Glutamatergic neuron (in vitro differentiated cells): ENCODE measurements around the gene MOB3B. TPM values are rescaled to one million over a fixed set of nuclear protein-coding genes. Genes with fewer than 3 reads are reported as not detected.

ENCODE experiments used
- DNase-seq: peaks from one replicate; pipeline ENCODE4 v3.0.0; 2022
- H3K27ac Mint-ChIP-seq: one replicate; pipeline ENCODE4 v1.8.0; 2020; ENCODE audit warnings: mild to moderate bottlenecking, mixed read lengths, inconsistent platforms; ENCODE audit not compliant: unreplicated experiment
- H3K27me3 Mint-ChIP-seq: one replicate; pipeline ENCODE4 v1.8.0; 2020; ENCODE audit warnings: mild to moderate bottlenecking, moderate library complexity, mixed read lengths, inconsistent platforms; ENCODE audit not compliant: unreplicated experiment
- H3K36me3 Mint-ChIP-seq: one replicate; pipeline ENCODE4 v1.8.0; 2020; ENCODE audit warnings: mild to moderate bottlenecking, mixed read lengths, inconsistent platforms; ENCODE audit not compliant: unreplicated experiment
- H3K4me1 Mint-ChIP-seq: one replicate; pipeline ENCODE4 v1.8.0; 2020; ENCODE audit warnings: mild to moderate bottlenecking, low read depth, mixed read lengths, inconsistent platforms; ENCODE audit not compliant: unreplicated experiment
- H3K4me3 Mint-ChIP-seq: one replicate; pipeline ENCODE4 v1.8.0; 2020; ENCODE audit warnings: mild to moderate bottlenecking, mixed read lengths, inconsistent platforms; ENCODE audit not compliant: unreplicated experiment
- H3K9me3 Mint-ChIP-seq: one replicate; pipeline ENCODE4 v1.8.0; 2020; ENCODE audit warnings: mild to moderate bottlenecking, moderate library complexity, mixed read lengths, inconsistent platforms; ENCODE audit not compliant: unreplicated experiment
- CTCF ChIP-seq: fragments of 200-600 bp; sonication (generic); IDR thresholded peaks from one replicate; pipeline ENCODE4 v1.5.0; 2021; ENCODE audit not compliant: partially characterized antibody, unreplicated experiment
- total RNA-seq: library from RNA; stranded (reverse); fragmentation: NEBNext Ultra II Directional; extraction: Animal tissue kit (Norgen Biotek cat#: 25700); gene quantifications from one replicate; pipeline ENCODE4 v1.2.1, GENCODE V29; 2021; ENCODE audit not compliant: unreplicated experiment

Gene MOB3B
- total RNA-seq, 1 donor from 2014 or later = 1.8 TPM

GRCh38 chr9:27337236-27337635, 192.4 kb downstream of the MOB3B start:
- no peak for DNase-seq
- H3K36me3 Mint-ChIP-seq = no peaks in the 10 kb centered on the region
- H3K27me3 Mint-ChIP-seq = no peaks in the 10 kb centered on the region
- H3K27ac Mint-ChIP-seq = no peak overlapping the region
- H3K4me1 Mint-ChIP-seq = no peaks in the 10 kb centered on the region
- no peaks in the 10 kb centered on the region for H3K9me3 Mint-ChIP-seq
- no peak for TF ChIP-seq CTCF
- no peak overlapping the region for H3K4me3 Mint-ChIP-seq

GRCh38 chr9:27336829-27337228, 192.8 kb downstream of the MOB3B start:
- Mint-ChIP-seq H3K4me1 (no peaks in the 10 kb centered on the region), H3K27me3 (no peaks in the 10 kb centered on the region), H3K36me3 (no peaks in the 10 kb centered on the region), H3K4me3 (no peak overlapping the region), H3K9me3 (no peaks in the 10 kb centered on the region), H3K27ac (no peak overlapping the region)
- no peak for TF ChIP-seq CTCF
- no peak for DNase-seq

GRCh38 chr9:27336126-27336525, 193.5 kb downstream of the MOB3B start:
- no peaks in the 10 kb centered on the region for H3K9me3 Mint-ChIP-seq
- H3K4me3 Mint-ChIP-seq = no peak overlapping the region
- H3K4me1 Mint-ChIP-seq = no peaks in the 10 kb centered on the region
- no peaks in the 10 kb centered on the region for H3K36me3 Mint-ChIP-seq
- no peak for TF ChIP-seq CTCF
- no peak for DNase-seq
- no peak overlapping the region for H3K27ac Mint-ChIP-seq
- no peaks in the 10 kb centered on the region for H3K27me3 Mint-ChIP-seq

GRCh38 chr9:27335075-27335474, 194.5 kb downstream of the MOB3B start:
- DNase-seq = no peak
- H3K36me3 Mint-ChIP-seq = no peaks in the 10 kb centered on the region
- H3K9me3 Mint-ChIP-seq = no peaks in the 10 kb centered on the region
- H3K27me3 Mint-ChIP-seq = no peaks in the 10 kb centered on the region
- no peak overlapping the region for H3K4me3 Mint-ChIP-seq
- no peak overlapping the region for H3K27ac Mint-ChIP-seq
- no peak for TF ChIP-seq CTCF
- H3K4me1 Mint-ChIP-seq = no peaks in the 10 kb centered on the region

GRCh38 chr9:27333241-27334052, 196.2 kb downstream of the MOB3B start:
- H3K36me3 Mint-ChIP-seq = no peaks in the 10 kb centered on the region
- H3K4me1 Mint-ChIP-seq = no peaks in the 10 kb centered on the region
- H3K27me3 Mint-ChIP-seq = no peaks in the 10 kb centered on the region
- TF ChIP-seq CTCF = peak; percentile 92
- H3K27ac Mint-ChIP-seq = no peak overlapping the region
- peak; percentile 50 for DNase-seq
- H3K9me3 Mint-ChIP-seq = no peaks in the 10 kb centered on the region
- H3K4me3 Mint-ChIP-seq = no peak overlapping the region
